Measurements from ENCODE around the gene LRMDA.

GRCh38 chr10:75887992-75888680, 456.7 kb downstream of the LRMDA start:
- TF ChIP-seq ASH2L (IDR thresholded peaks at IDR 0.05; ENCODE audit: insufficient read length, low read depth, low read length) (no peak), CTCF (CRISPR knock-in tag; IDR thresholded peaks at IDR 0.05) (no peak)

Data from HepG2 (cell line).